Measurements from ENCODE around the gene MYO5A.

GRCh38 chr15:52492132-52492531, 36.5 kb downstream of the MYO5A start:
- no peak for TF ChIP-seq FOXK2 (IDR thresholded peaks at IDR 0.05)
- TF ChIP-seq FOXA1 (IDR thresholded peaks at IDR 0.05) = no peak
- no peak for TF ChIP-seq SP1 (IDR thresholded peaks at IDR 0.05)
- TF ChIP-seq SUZ12 (IDR thresholded peaks at IDR 0.05) = no peak
- TF ChIP-seq FOXM1 (IDR thresholded peaks at IDR 0.05; ENCODE audit: borderline replicate concordance) = no peak
- TF ChIP-seq TARDBP (IDR thresholded peaks at IDR 0.05) = no peak
- TF ChIP-seq ELF4 (IDR thresholded peaks at IDR 0.05) = no peak
- no peak for TF ChIP-seq BHLHE40 (IDR thresholded peaks at IDR 0.05; ENCODE audit: borderline replicate concordance)
- no peak for TF ChIP-seq L3MBTL2 (conservative IDR thresholded peaks at IDR 0.05)
